ENCODE measurements around the gene CENPU. TPM values are rescaled to one million over a fixed set of nuclear protein-coding genes. Genes with fewer than 3 reads are reported as not detected.
"Not testable (repeated sequence)": the region's sequence is repeated elsewhere in the genome, so short reads cannot be mapped to it uniquely, and the experiment has no call there.

The CENPU gene
- total RNA-seq, 1 donor from 2014 or later: 8.7 TPM

DNA sequence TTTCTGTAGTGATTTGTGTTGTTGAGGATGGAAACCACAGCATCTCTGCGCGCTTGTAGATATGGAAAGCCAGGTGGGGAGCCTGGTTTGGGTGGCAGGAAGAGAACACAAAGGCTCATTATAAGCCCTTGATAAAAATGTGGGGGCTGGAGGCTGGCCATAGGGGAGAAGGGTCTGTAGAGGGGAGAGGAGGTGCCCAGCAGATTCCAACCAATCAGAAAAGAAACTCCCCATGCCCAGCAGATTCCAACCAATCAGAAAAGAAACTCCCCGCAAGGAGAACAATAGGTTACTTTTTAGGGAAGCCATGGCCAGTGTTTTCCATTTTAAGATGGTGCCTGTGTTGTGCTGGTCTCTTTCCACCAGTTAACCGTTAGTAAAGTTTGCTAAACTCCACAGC is 9.8 kb upstream of the CENPU start:
- no peak for TF ChIP-seq CTCF (IDR thresholded peaks at IDR 0.05; ENCODE audit: insufficient read depth, low read length, poor library complexity, severe bottlenecking)

DNA sequence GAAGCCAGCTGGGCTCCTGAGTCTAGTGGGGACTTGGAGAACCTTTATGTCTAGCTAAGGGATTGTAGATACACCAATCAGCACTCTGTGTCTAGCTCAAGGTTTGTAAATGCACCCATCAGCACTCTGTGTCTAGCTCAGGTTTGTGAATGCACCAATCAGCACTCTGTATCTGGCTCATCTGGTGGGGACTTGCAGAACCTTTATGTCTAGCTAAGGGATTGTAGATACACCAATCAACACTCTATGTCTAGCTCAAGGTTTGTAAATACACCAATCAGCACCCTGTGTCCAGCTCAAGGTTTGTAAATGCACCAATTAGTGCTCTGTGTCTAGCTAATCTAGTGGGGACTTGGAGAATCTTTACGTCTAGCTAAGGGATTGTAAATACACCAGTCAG is 7.8 kb upstream of the CENPU start:
- H3K27me3 ChIP-seq (ENCODE audit: control insufficient read depth, insufficient read depth, low read length); DNase-seq (ENCODE audit: low read depth); H3K36me3 ChIP-seq (ENCODE audit: control insufficient read depth, insufficient read depth, low read length); H3K4me3 ChIP-seq (ENCODE audit: low read depth, low read length): not testable (repeated sequence)

More for the DNA sequence above, 9.8 kb upstream of the CENPU start:
- H3K27me3 ChIP-seq (ENCODE audit: control insufficient read depth, insufficient read depth, low read length): no peaks in the 10 kb centered on the region
- no peaks in the 10 kb centered on the region for H3K36me3 ChIP-seq (ENCODE audit: control insufficient read depth, insufficient read depth, low read length)
- no peak overlapping the region for H3K4me3 ChIP-seq (ENCODE audit: low read depth, low read length)
- no peak for DNase-seq (ENCODE audit: low read depth)

DNA sequence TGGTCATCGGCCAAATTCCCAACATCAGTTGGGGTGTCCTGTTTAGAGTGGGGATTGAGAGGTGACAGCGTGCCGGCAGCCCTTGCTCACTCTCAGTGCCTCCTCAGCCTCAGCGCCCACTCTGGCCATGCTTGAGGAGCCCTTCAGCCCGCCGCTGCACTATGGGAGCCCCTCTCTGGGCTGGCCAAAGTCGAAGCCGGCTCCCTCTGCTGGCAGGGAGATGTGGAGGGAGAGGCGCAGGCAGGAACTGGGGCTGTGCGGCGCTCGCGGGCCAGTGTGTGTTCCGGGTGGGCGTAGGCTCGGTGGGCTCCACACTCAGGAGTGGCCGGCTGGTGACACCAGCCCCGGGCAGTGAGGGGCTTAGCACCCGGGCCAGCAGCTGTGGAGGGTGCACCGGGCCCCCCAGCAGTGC is 7.1 kb upstream of the CENPU start:
- Histone ChIP-seq H3K27me3 (ENCODE audit: control insufficient read depth, insufficient read depth, low read length) (no peaks in the 10 kb centered on the region), H3K36me3 (ENCODE audit: control insufficient read depth, insufficient read depth, low read length) (no peaks in the 10 kb centered on the region), H3K4me3 (ENCODE audit: low read depth, low read length) (no peak overlapping the region)
- no peak for DNase-seq (ENCODE audit: low read depth)
- TF ChIP-seq CTCF (IDR thresholded peaks at IDR 0.05; ENCODE audit: insufficient read depth, low read length, poor library complexity, severe bottlenecking): no peak

GRCh38 chr4:184739575-184739974 is 5.7 kb upstream of the CENPU start:
- H3K27me3 ChIP-seq (ENCODE audit: control insufficient read depth, insufficient read depth, low read length); H3K36me3 ChIP-seq (ENCODE audit: control insufficient read depth, insufficient read depth, low read length); H3K4me3 ChIP-seq (ENCODE audit: low read depth, low read length); DNase-seq (ENCODE audit: low read depth): not testable (repeated sequence)

DNA sequence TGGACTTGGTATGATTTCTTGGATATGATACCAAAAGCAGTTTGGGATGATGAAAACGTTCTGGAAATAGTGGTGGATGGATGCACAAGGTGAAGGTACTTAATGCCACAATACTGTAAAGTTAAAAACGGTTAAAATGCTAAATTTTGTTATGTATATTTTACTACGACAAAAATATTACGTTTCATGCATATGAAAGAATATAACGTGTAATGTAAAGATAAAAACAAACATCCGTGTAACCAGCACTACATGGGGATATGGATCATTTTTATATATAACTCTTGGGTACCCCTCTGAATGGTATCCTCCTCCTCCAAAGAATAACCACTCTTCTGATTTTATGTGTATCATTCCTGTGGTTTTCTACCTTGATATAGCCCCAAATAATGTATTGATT is 862 bp upstream of the CENPU start:
- Histone ChIP-seq H3K4me3 (ENCODE audit: low read depth, low read length) (peak overlapping the region; percentile 59), H3K27me3 (ENCODE audit: control insufficient read depth, insufficient read depth, low read length) (no peaks in the 10 kb centered on the region), H3K36me3 (ENCODE audit: control insufficient read depth, insufficient read depth, low read length) (no peaks in the 10 kb centered on the region)
- no peak for DNase-seq (ENCODE audit: low read depth)
- TF ChIP-seq CTCF (IDR thresholded peaks at IDR 0.05; ENCODE audit: insufficient read depth, low read length, poor library complexity, severe bottlenecking): no peak

DNA sequence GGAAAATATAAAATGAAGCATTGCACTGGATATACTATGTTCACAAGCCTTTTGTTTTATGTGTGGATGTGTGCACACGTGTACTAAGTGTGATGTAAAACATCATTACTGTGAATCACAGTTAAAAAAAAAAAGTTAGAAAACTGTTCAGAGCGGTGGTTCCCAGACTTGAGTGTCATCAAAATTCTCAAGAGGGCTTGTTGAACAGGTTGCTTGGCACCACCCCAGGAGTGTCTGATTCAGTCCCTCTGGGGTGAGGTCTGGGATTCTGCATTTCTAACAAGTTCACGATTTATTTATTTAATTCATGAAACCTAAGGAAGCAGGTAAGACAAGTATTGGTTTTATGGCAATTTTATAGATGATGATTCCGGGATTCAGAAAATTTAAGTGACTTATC is 1.8 kb downstream of the CENPU start:
- DNase-seq (ENCODE audit: low read depth): no peak
- TF ChIP-seq CTCF (IDR thresholded peaks at IDR 0.05; ENCODE audit: insufficient read depth, low read length, poor library complexity, severe bottlenecking): no peak
- H3K36me3 ChIP-seq (ENCODE audit: control insufficient read depth, insufficient read depth, low read length): no peaks in the 10 kb centered on the region
- H3K4me3 ChIP-seq (ENCODE audit: low read depth, low read length): no peak overlapping the region
- no peaks in the 10 kb centered on the region for H3K27me3 ChIP-seq (ENCODE audit: control insufficient read depth, insufficient read depth, low read length)

- DNase-seq (ENCODE audit: low read depth): no peak
- no peak for TF ChIP-seq CTCF (IDR thresholded peaks at IDR 0.05; ENCODE audit: insufficient read depth, low read length, poor library complexity, severe bottlenecking)
- H3K36me3 ChIP-seq (ENCODE audit: control insufficient read depth, insufficient read depth, low read length): no peaks in the 10 kb centered on the region
- no peaks in the 10 kb centered on the region for H3K27me3 ChIP-seq (ENCODE audit: control insufficient read depth, insufficient read depth, low read length)
- H3K4me3 ChIP-seq (ENCODE audit: low read depth, low read length): no peak overlapping the region
These were observed 2.8 kb downstream of the CENPU start for GRCh38 chr4:184731056-184731455.

All from kidney epithelial cell (primary cell).